ENCODE data around the gene IL22RA2. TPM values are rescaled to one million over a fixed set of nuclear protein-coding genes. Genes with fewer than 3 reads are reported as not detected.

Gene IL22RA2
- total and polyA plus RNA-seq, 9 of the 15 experiments (the other 6 are each of a cell fraction or from before 2014, with no cell fraction given): 0.03 TPM; not detected in 8

- Histone ChIP-seq H3K4me2 (ENCODE audit: insufficient read depth, low read length) (no peak overlapping the region), H3K9me1 (ENCODE audit: control insufficient read depth, insufficient read depth, low read length) (no peaks in the 10 kb centered on the region), H3K4me3 (no peak overlapping the region), H3K79me2 (ENCODE audit: control insufficient read depth, insufficient read depth, low read length) (no peaks in the 10 kb centered on the region), H3K27ac (ENCODE audit: extremely low read depth, low read depth, low read length) (no peak overlapping the region), H3K4me1 (replicated peaks in 1 of 2; ENCODE audit: control insufficient read depth in 2 of 2, insufficient read depth in 2 of 2, low read length in 2 of 2) (no peaks in the 10 kb centered on the region), H3K9ac (ENCODE audit: insufficient read depth in 1 of 2, low read depth in 2 of 2, low read length in 2 of 2) (no peak overlapping the region), H3K27me3 (ENCODE audit: control insufficient read depth in 2 of 2, insufficient read depth in 2 of 2, low read length in 2 of 2) (no peaks in the 10 kb centered on the region), H3K9me3 (replicated peaks; ENCODE audit: control insufficient read depth, insufficient read depth, low read depth, low read length) (no peaks in the 10 kb centered on the region; the same call in 1 of the 2 replicates), H4K20me1 (replicated peaks; ENCODE audit: control insufficient read depth, insufficient read depth, low read length) (no peaks in the 10 kb centered on the region), H2AFZ (ENCODE audit: low read depth, low read length) (no peak overlapping the region), H3K36me3 (ENCODE audit: control insufficient read depth, insufficient read depth, low read length) (no peaks in the 10 kb centered on the region)
- intact Hi-C loops (cut with micrococcal nuclease) (no loop called here), in situ Hi-C loops (cut with MboI) (no loop called here)
- WGBS (ENCODE audit: insufficient coverage, low coverage, missing lambda C conversion rate): 2% methylated on average over 4 of the region's 4 CpGs
- no peak for FAIRE-seq
- ATAC-seq: no peak
- CTCF ChIA-PET (ENCODE audit: low intra/inter-chr PET ratio): no interaction called here
- POLR2A ChIA-PET: no interaction called here
- no TSS peak for BruUV-seq (replicated peaks)
- DNase-seq (ENCODE audit: extremely low read depth in 1 of 4, low spot score in 3 of 4): peak in 1 of 4 experiments; percentile 46
- TF ChIP-seq HINFP (tag; conservative IDR thresholded peaks at IDR 0.05; ENCODE audit: low read depth) (no peak), MEIS2 (IDR thresholded peaks at IDR 0.05; ENCODE audit: partially characterized antibody) (peak; percentile 67), TAL1 (IDR thresholded peaks at IDR 0.05) (peak; percentile 14; the same call in 1 of the 2 replicates), KDM2B (CRISPR knock-in tag; IDR thresholded peaks at IDR 0.05) (no peak), HBP1 (CRISPR knock-in tag; IDR thresholded peaks at IDR 0.05) (no peak), NR2C1 (IDR thresholded peaks at IDR 0.05) (no peak), NR2C1 (tag; IDR thresholded peaks at IDR 0.05) (peak; percentile 49; the same call in 1 of the 2 replicates), NR1H2 (CRISPR knock-in tag; IDR thresholded peaks at IDR 0.05) (no peak), CBFA2T3 (IDR thresholded peaks at IDR 0.05) (peak; percentile 75), ZNF280B (CRISPR knock-in tag; IDR thresholded peaks at IDR 0.05) (peak; percentile 63; the same call in 1 of the 2 replicates)
Observed at GRCh38 chr6:137119196-137120104, 54.0 kb downstream of the IL22RA2 start.

Data from K562 (cell line).